ENCODE data around the gene SPATS2L.

Gene SPATS2L

DNA sequence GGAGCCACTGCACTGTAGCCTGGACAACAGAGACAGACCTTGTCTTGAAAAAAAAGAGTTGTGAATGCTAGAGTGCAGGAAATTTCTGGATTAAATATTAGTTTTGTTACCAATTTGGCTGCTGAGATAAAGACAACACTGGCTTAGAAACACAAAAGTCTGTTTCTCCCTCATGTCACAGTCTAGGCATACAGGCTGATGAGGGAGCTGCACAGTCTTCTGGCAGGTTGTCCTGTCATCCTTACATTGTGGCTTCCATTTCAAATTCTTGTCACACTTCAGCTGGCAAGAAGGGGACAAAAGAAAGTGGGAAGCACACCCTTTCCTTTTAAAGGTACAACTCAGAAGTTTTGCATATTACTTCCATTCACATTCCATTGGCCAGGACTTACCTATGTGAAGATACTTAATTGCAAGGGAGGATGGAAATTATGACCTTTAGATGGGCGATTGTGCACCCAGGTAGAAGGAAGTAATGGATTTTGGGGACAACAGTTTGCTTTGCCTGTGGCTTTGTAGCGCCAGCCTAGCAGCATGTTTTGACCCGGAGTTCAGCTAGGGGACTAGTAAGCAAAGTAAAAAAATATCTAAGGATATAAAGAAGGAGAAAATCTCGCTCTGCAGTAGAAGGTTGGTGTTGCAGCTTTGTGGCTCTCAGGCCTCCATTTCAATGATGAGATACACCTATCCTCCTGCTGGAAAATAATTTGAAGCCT lies 55.9 kb downstream of the SPATS2L start:
- Histone ChIP-seq H3K4me2 (ENCODE audit: low read depth, low read length, poor library complexity, severe bottlenecking) (no peak overlapping the region), H3K9ac (ENCODE audit: low read depth, low read length, poor library complexity, severe bottlenecking) (no peak overlapping the region), H3K27me3 (ENCODE audit: insufficient read depth, low read length, poor library complexity, severe bottlenecking) (no peaks in the 10 kb centered on the region), H2AFZ (ENCODE audit: low read length) (no peak overlapping the region), H3K79me2 (ENCODE audit: insufficient read depth, low read length) (no peaks in the 10 kb centered on the region), H3K4me3 (ENCODE audit: low read length, poor library complexity, severe bottlenecking) (no peak overlapping the region), H3K4me1 (ENCODE audit: insufficient read depth, low read length, poor library complexity, severe bottlenecking) (no peaks in the 10 kb centered on the region), H3F3A (ENCODE audit: low read depth) (no peaks in the 10 kb centered on the region), H3K9me3 (ENCODE audit: insufficient read depth, low read depth, low read length) (no peaks in the 10 kb centered on the region), H3K9me2 (replicated peaks; ENCODE audit: low read depth, low read length) (no peaks in the 10 kb centered on the region), H3K36me3 (ENCODE audit: insufficient read depth, low read length) (no peaks in the 10 kb centered on the region), H4K20me1 (ENCODE audit: insufficient read depth, low read length, poor library complexity, severe bottlenecking) (no peaks in the 10 kb centered on the region)
- no peak for TF ChIP-seq EZH2phosphoT487 (IDR thresholded peaks at IDR 0.05; ENCODE audit: borderline replicate concordance)
- TF ChIP-seq, protein P1, sequence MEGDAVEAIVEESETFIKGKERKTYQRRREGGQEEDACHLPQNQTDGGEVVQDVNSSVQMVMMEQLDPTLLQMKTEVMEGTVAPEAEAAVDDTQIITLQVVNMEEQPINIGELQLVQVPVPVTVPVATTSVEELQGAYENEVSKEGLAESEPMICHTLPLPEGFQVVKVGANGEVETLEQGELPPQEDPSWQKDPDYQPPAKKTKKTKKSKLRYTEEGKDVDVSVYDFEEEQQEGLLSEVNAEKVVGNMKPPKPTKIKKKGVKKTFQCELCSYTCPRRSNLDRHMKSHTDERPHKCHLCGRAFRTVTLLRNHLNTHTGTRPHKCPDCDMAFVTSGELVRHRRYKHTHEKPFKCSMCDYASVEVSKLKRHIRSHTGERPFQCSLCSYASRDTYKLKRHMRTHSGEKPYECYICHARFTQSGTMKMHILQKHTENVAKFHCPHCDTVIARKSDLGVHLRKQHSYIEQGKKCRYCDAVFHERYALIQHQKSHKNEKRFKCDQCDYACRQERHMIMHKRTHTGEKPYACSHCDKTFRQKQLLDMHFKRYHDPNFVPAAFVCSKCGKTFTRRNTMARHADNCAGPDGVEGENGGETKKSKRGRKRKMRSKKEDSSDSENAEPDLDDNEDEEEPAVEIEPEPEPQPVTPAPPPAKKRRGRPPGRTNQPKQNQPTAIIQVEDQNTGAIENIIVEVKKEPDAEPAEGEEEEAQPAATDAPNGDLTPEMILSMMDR (conservative IDR thresholded peaks at IDR 0.05; ENCODE audit: low read length), result no peak

DNA sequence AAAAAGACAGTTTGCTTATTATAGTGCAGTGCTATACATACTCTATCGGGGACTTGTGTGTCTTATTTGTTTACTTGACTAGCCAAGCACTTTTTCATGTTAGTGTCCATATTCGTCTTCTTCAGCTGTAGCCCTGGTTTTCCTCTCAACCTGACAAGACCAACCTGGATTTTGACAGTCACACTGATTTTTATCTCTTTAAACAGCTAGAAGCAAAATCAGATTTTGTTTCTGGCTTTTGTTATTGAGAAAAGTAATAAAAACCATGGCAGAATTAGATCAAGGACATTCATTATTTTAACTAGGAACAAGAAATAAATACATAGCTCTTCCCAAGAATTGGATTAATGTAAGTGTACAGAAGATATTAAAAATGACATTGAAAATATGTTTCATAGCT lies 56.8 kb downstream of the SPATS2L start:
- Histone ChIP-seq H3K4me1 (ENCODE audit: insufficient read depth, low read length, poor library complexity, severe bottlenecking) (no peaks in the 10 kb centered on the region), H3K9me3 (ENCODE audit: insufficient read depth, low read depth, low read length) (no peaks in the 10 kb centered on the region), H2AFZ (ENCODE audit: low read length) (no peak overlapping the region), H3K9ac (ENCODE audit: low read depth, low read length, poor library complexity, severe bottlenecking) (no peak overlapping the region), H3K4me3 (ENCODE audit: low read length, poor library complexity, severe bottlenecking) (no peak overlapping the region), H3K79me2 (ENCODE audit: insufficient read depth, low read length) (no peaks in the 10 kb centered on the region), H3K9me2 (replicated peaks; ENCODE audit: low read depth, low read length) (no peaks in the 10 kb centered on the region), H3K36me3 (ENCODE audit: insufficient read depth, low read length) (no peaks in the 10 kb centered on the region), H3F3A (ENCODE audit: low read depth) (no peaks in the 10 kb centered on the region), H3K27me3 (ENCODE audit: insufficient read depth, low read length, poor library complexity, severe bottlenecking) (no peaks in the 10 kb centered on the region), H3K4me2 (ENCODE audit: low read depth, low read length, poor library complexity, severe bottlenecking) (no peak overlapping the region), H4K20me1 (ENCODE audit: insufficient read depth, low read length, poor library complexity, severe bottlenecking) (no peaks in the 10 kb centered on the region)
- no peak for TF ChIP-seq EZH2phosphoT487 (IDR thresholded peaks at IDR 0.05; ENCODE audit: borderline replicate concordance)
- TF ChIP-seq, protein P1 (conservative IDR thresholded peaks at IDR 0.05; ENCODE audit: low read length), result no peak

- H3K4me3 ChIP-seq (ENCODE audit: low read length, poor library complexity, severe bottlenecking), result no peak overlapping the region
- H3F3A ChIP-seq (ENCODE audit: low read depth), result no peaks in the 10 kb centered on the region
- no peaks in the 10 kb centered on the region for H3K4me1 ChIP-seq (ENCODE audit: insufficient read depth, low read length, poor library complexity, severe bottlenecking)
- H4K20me1 ChIP-seq (ENCODE audit: insufficient read depth, low read length, poor library complexity, severe bottlenecking), result no peaks in the 10 kb centered on the region
- H3K27me3 ChIP-seq (ENCODE audit: insufficient read depth, low read length, poor library complexity, severe bottlenecking), result no peaks in the 10 kb centered on the region
- no peaks in the 10 kb centered on the region for H3K79me2 ChIP-seq (ENCODE audit: insufficient read depth, low read length)
- TF ChIP-seq, protein P1 (conservative IDR thresholded peaks at IDR 0.05; ENCODE audit: low read length), result no peak
- no peak for TF ChIP-seq EZH2phosphoT487 (IDR thresholded peaks at IDR 0.05; ENCODE audit: borderline replicate concordance)
- H3K36me3 ChIP-seq (ENCODE audit: insufficient read depth, low read length), result no peaks in the 10 kb centered on the region
- no peaks in the 10 kb centered on the region for H3K9me2 ChIP-seq (replicated peaks; ENCODE audit: low read depth, low read length)
- H3K4me2 ChIP-seq (ENCODE audit: low read depth, low read length, poor library complexity, severe bottlenecking), result no peak overlapping the region
- H2AFZ ChIP-seq (ENCODE audit: low read length), result no peak overlapping the region
- H3K9me3 ChIP-seq (ENCODE audit: insufficient read depth, low read depth, low read length), result no peaks in the 10 kb centered on the region
- no peak overlapping the region for H3K9ac ChIP-seq (ENCODE audit: low read depth, low read length, poor library complexity, severe bottlenecking)
These were observed 57.6 kb downstream of the SPATS2L start for GRCh38 chr2:200364142-200364541.

Data from Loucy (cell line).